Measurements from ENCODE around the gene ZNF462. TPM values are rescaled to one million over a fixed set of nuclear protein-coding genes. Genes with fewer than 3 reads are reported as not detected.

The ZNF462 gene, protein sequence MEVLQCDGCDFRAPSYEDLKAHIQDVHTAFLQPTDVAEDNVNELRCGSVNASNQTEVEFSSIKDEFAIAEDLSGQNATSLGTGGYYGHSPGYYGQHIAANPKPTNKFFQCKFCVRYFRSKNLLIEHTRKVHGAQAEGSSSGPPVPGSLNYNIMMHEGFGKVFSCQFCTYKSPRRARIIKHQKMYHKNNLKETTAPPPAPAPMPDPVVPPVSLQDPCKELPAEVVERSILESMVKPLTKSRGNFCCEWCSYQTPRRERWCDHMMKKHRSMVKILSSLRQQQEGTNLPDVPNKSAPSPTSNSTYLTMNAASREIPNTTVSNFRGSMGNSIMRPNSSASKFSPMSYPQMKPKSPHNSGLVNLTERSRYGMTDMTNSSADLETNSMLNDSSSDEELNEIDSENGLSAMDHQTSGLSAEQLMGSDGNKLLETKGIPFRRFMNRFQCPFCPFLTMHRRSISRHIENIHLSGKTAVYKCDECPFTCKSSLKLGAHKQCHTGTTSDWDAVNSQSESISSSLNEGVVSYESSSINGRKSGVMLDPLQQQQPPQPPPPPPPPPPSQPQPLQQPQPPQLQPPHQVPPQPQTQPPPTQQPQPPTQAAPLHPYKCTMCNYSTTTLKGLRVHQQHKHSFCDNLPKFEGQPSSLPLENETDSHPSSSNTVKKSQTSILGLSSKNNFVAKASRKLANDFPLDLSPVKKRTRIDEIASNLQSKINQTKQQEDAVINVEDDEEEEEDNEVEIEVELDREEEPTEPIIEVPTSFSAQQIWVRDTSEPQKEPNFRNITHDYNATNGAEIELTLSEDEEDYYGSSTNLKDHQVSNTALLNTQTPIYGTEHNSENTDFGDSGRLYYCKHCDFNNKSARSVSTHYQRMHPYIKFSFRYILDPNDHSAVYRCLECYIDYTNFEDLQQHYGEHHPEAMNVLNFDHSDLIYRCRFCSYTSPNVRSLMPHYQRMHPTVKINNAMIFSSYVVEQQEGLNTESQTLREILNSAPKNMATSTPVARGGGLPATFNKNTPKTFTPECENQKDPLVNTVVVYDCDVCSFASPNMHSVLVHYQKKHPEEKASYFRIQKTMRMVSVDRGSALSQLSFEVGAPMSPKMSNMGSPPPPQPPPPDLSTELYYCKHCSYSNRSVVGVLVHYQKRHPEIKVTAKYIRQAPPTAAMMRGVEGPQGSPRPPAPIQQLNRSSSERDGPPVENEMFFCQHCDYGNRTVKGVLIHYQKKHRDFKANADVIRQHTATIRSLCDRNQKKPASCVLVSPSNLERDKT (N-terminal part only)
- total RNA-seq (2014; rRNA removed; shearing (Covaris generic)) (87.8 and 101 TPM in 2 replicates), polyA plus RNA-seq (2016; fragmentation: Nextera tagmentation; extraction: Ambion mirVana) (31.1 and 40.0 TPM in 2 replicates)
- long read RNA-seq, partial matches to known transcripts, result 3 of 10 reads
- long read RNA-seq, other reads (novel, unspliced or antisense), result 7 of 10 reads

DNA sequence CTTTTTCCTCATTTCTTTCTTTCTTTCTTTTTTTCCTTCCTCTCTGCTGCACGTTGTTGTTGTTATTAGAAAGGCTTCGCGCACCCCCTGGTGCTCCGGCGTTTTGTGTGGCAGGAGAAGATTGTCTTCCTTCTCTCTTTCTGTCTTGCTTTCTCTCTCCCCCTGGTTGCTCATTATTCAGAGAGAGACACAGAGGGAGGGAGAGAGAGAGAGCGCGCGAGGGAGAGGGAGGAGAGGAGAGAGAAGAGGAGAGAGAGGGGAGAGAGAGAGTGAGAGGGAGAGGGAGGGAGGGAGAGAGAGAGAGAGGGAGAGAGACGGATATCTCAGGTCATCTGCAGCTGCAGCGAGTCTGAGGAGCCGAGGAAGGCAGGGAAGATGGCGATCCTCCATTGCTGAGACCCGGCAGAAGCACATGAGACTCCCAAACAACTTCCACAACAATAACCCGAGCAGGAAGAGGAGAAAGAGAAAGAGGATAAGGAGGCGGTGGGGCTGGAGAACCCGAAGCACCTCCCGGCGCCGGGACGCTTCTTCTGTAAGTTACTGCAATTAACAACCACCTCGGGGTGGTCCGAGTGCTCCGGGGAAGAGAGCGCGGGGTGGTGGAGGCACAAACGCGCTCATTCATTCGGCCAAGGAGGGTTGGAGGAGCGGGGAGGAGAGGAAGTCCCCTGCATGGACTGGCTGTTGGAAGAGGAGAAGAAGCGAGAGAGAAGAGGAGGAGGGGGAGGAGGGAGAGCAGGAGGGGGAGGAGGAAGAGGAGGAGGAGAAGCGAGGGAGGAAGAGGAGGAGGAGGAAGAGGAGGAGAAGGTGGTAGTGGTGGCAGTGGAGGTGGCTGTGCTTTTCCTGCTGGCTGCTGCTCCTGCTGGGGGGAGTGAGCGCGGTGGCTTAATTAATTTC, at the start of gene ZNF462:
ZNF462 (plus strand) TSS at position 346 of the 900 bp plus-strand sequence. CDS start 60,218 bp downstream, outside the sequence.
- peaks cover 74% of the 10 kb centered on the region for H3K79me2 ChIP-seq (replicated peaks; ENCODE audit: insufficient read depth)
- H3K27ac Mint-ChIP-seq, result peak within 1 kb of the TSS; percentile 96
- peaks cover 45% of the 10 kb centered on the region for H3K4me1 ChIP-seq (ENCODE audit: insufficient read depth)
- DNase-seq (ENCODE audit: low spot score) (peak; percentile 81), ATAC-seq (peak; percentile 14)
- H3F3A ChIP-seq (replicated peaks; ENCODE audit: low read depth), result peaks cover 4% of the 10 kb centered on the region; the same call in 1 of the 2 replicates
- H3K4me1 Mint-ChIP-seq, result peaks cover 45% of the 10 kb centered on the region
- H3K4me3 Mint-ChIP-seq, result peak within 1 kb of the TSS; percentile 95
- H3K36me3 Mint-ChIP-seq (ENCODE audit: low read depth), result peaks cover 54% of the 10 kb centered on the region
- H4K20me1 ChIP-seq (replicated peaks; ENCODE audit: insufficient read depth), result no peaks in the 10 kb centered on the region; the same call in 1 of the 2 replicates
- no peaks in the 10 kb centered on the region for H3K9me2 ChIP-seq (ENCODE audit: insufficient read depth)
- H3K9me3 Mint-ChIP-seq, result no peaks in the 10 kb centered on the region; the same call in none of the 3 replicates
- H3K4me3 ChIP-seq, result peak within 1 kb of the TSS; percentile 87
- H3K4me2 ChIP-seq, result peak within 1 kb of the TSS; percentile 94
- no peaks in the 10 kb centered on the region for H3K27me3 ChIP-seq (ENCODE audit: insufficient read depth)
- H3K27ac ChIP-seq (ENCODE audit: low read depth), result peak within 1 kb of the TSS; percentile 98
- no peak within 1 kb of the TSS for H2AFZ ChIP-seq
- H3K27me3 Mint-ChIP-seq (ENCODE audit: insufficient read depth, low read depth, poor library complexity), result peaks cover 25% of the 10 kb centered on the region
- no peak for TF ChIP-seq STAT1 (IDR thresholded peaks at IDR 0.05; ENCODE audit: unreplicated experiment)
- TF ChIP-seq CREB1 (CRISPR knock-in tag; IDR thresholded peaks at IDR 0.05; ENCODE audit: low read depth), result 0 out of 2 replicates have a peak, but pooled peaks have one; percentile 13
- no peak for TF ChIP-seq EZH2 (IDR thresholded peaks at IDR 0.05; ENCODE audit: low read depth, unreplicated experiment)
- TF ChIP-seq NANOG (IDR thresholded peaks at IDR 0.05; ENCODE audit: borderline replicate concordance), result no peak
- TF ChIP-seq, protein P1, sequence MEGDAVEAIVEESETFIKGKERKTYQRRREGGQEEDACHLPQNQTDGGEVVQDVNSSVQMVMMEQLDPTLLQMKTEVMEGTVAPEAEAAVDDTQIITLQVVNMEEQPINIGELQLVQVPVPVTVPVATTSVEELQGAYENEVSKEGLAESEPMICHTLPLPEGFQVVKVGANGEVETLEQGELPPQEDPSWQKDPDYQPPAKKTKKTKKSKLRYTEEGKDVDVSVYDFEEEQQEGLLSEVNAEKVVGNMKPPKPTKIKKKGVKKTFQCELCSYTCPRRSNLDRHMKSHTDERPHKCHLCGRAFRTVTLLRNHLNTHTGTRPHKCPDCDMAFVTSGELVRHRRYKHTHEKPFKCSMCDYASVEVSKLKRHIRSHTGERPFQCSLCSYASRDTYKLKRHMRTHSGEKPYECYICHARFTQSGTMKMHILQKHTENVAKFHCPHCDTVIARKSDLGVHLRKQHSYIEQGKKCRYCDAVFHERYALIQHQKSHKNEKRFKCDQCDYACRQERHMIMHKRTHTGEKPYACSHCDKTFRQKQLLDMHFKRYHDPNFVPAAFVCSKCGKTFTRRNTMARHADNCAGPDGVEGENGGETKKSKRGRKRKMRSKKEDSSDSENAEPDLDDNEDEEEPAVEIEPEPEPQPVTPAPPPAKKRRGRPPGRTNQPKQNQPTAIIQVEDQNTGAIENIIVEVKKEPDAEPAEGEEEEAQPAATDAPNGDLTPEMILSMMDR (conservative IDR thresholded peaks at IDR 0.05; ENCODE audit: low read depth in 2 of 2), result no peak
- peak; percentile 29; the same call in 1 of the 2 replicates for TF ChIP-seq POLR2AphosphoS5 (IDR thresholded peaks at IDR 0.05; ENCODE audit: low read depth)
- H3K36me3 ChIP-seq (ENCODE audit: insufficient read depth), result no peaks in the 10 kb centered on the region

DNA sequence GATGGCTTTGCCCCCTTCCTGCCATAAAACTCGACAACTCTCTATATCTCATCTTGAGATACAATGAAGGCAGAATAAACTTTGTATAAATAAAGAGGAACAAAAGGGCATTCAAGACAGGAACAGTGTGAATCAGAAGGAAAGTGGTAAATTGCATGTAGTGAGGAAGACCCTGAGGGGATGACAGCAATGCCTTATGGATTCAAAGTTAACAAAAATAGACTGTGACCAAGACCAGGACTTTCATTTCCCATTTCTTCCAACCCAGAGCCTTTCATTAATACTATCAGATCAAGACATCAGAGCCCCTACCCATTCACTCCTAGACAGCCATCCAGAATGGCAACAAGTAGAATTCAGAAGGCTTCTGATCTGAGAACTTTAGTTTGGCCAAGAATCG, 46.4 kb upstream of the ZNF462 start:
- Histone ChIP-seq H3K27ac (ENCODE audit: low read depth) (no peak overlapping the region), H3K27me3 (ENCODE audit: insufficient read depth) (no peaks in the 10 kb centered on the region), H3K9me2 (ENCODE audit: insufficient read depth) (peaks cover 8% of the 10 kb centered on the region; the same call in 1 of the 2 replicates), H3K79me2 (replicated peaks; ENCODE audit: insufficient read depth) (no peaks in the 10 kb centered on the region), H3F3A (replicated peaks; ENCODE audit: low read depth) (no peaks in the 10 kb centered on the region), H3K4me3 (no peak overlapping the region), H3K4me2 (no peak overlapping the region), H3K4me1 (ENCODE audit: insufficient read depth) (no peaks in the 10 kb centered on the region), H4K20me1 (replicated peaks; ENCODE audit: insufficient read depth) (no peaks in the 10 kb centered on the region), H2AFZ (no peak overlapping the region), H3K36me3 (ENCODE audit: insufficient read depth) (no peaks in the 10 kb centered on the region)
- peaks cover 17% of the 10 kb centered on the region for H3K9me3 Mint-ChIP-seq
- no peak for ATAC-seq
- DNase-seq (ENCODE audit: low spot score), result no peak
- H3K4me3 Mint-ChIP-seq, result no peak overlapping the region
- H3K27me3 Mint-ChIP-seq (ENCODE audit: insufficient read depth, low read depth, poor library complexity), result no peaks in the 10 kb centered on the region
- peaks cover 3% of the 10 kb centered on the region; the same call in 1 of the 3 replicates for H3K36me3 Mint-ChIP-seq (ENCODE audit: low read depth)
- H3K4me1 Mint-ChIP-seq, result no peaks in the 10 kb centered on the region
- no peak overlapping the region for H3K27ac Mint-ChIP-seq
- TF ChIP-seq JUNB (IDR thresholded peaks at IDR 0.05; ENCODE audit: unreplicated experiment), result no peak
